Measurements from ENCODE around the gene EIF5AL1.

- TF ChIP-seq, protein P1, sequence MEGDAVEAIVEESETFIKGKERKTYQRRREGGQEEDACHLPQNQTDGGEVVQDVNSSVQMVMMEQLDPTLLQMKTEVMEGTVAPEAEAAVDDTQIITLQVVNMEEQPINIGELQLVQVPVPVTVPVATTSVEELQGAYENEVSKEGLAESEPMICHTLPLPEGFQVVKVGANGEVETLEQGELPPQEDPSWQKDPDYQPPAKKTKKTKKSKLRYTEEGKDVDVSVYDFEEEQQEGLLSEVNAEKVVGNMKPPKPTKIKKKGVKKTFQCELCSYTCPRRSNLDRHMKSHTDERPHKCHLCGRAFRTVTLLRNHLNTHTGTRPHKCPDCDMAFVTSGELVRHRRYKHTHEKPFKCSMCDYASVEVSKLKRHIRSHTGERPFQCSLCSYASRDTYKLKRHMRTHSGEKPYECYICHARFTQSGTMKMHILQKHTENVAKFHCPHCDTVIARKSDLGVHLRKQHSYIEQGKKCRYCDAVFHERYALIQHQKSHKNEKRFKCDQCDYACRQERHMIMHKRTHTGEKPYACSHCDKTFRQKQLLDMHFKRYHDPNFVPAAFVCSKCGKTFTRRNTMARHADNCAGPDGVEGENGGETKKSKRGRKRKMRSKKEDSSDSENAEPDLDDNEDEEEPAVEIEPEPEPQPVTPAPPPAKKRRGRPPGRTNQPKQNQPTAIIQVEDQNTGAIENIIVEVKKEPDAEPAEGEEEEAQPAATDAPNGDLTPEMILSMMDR (IDR thresholded peaks at IDR 0.05) = no peak
- no peak for TF ChIP-seq POLR2A (IDR thresholded peaks at IDR 0.05)
These were observed 30.0 kb upstream of the EIF5AL1 start for GRCh38 chr10:79482304-79482703.
